Lower leg skin (tissue), 3 donors: Measurements from ENCODE around the gene NPLOC4.

Experiments used
- POLR2A ChIP-seq, 2 donors: fragments of 450-650 bp; IDR thresholded peaks; one replicate each; pipeline ENCODE4 v1.6.1; 2016 to 2017; ENCODE audit warnings: antibody characterized with exemption in 2 of 2, mild to moderate bottlenecking in 1 of 2, moderate library complexity in 1 of 2
- TF ChIP-seq, protein P1 (sequence below), 3 donors: fragments of 450-650 bp; IDR thresholded peaks; one replicate each; pipeline ENCODE4 v1.5.1; 2016; ENCODE audit warnings: antibody characterized with exemption in 3 of 3, mild to moderate bottlenecking in 3 of 3, moderate library complexity in 2 of 3

DNA sequence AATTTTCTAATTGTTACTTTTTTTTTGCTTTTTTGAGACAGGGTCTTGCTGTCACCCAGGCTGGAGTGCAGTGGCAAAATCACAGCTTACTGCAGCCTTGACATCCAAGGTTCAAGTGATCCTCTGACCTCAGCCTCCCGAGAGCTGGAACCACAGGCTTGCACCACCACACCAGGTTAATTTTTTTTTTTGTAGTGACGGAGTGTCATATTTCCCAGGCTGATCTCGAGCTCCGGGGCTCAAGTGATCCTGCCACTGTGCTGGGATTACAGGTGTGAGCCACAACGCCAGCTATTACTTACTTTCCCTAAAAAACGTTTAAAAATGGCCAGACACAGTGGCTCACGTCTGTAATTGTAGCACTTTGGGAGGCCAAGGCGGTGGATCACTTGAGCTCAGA lies 6.6 kb downstream of the NPLOC4 start:
- TF ChIP-seq, protein P1, sequence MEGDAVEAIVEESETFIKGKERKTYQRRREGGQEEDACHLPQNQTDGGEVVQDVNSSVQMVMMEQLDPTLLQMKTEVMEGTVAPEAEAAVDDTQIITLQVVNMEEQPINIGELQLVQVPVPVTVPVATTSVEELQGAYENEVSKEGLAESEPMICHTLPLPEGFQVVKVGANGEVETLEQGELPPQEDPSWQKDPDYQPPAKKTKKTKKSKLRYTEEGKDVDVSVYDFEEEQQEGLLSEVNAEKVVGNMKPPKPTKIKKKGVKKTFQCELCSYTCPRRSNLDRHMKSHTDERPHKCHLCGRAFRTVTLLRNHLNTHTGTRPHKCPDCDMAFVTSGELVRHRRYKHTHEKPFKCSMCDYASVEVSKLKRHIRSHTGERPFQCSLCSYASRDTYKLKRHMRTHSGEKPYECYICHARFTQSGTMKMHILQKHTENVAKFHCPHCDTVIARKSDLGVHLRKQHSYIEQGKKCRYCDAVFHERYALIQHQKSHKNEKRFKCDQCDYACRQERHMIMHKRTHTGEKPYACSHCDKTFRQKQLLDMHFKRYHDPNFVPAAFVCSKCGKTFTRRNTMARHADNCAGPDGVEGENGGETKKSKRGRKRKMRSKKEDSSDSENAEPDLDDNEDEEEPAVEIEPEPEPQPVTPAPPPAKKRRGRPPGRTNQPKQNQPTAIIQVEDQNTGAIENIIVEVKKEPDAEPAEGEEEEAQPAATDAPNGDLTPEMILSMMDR (IDR thresholded peaks at IDR 0.05) = no peak
- no peak for TF ChIP-seq POLR2A (IDR thresholded peaks at IDR 0.05)
